OCI-LY1 (cell line): ENCODE data around the gene ACKR3.

Source experiments
- H2AFZ ChIP-seq: fragments of 200-600 bp; sonication (generic), shearing (Covaris generic); 2 replicates; pipeline ENCODE4 v1.6.0; 2014; ENCODE audit warnings: antibody characterized with exemption, mild to moderate bottlenecking, low read length
- H3F3A ChIP-seq: fragments of 200-600 bp; sonication (generic), shearing (Covaris generic); 2 replicates; pipeline ENCODE4 v1.6.0; 2014; ENCODE audit warnings: mild to moderate bottlenecking, antibody characterized with exemption, low read length, moderate library complexity; ENCODE audit not compliant: insufficient read depth
- H3K27ac ChIP-seq: fragments of 200-600 bp; sonication (generic); 2 replicates; pipeline ENCODE4 v1.5.1; 2014; ENCODE audit warnings: low read length, mixed run types, mild to moderate bottlenecking, low read depth; ENCODE audit not compliant: poor library complexity, severe bottlenecking
- H3K27me3 ChIP-seq: fragments of 200-600 bp; sonication (generic); 2 replicates; pipeline ENCODE4 v1.6.0; 2014; ENCODE audit warnings: antibody characterized with exemption, mild to moderate bottlenecking, low read length, moderate library complexity; ENCODE audit not compliant: insufficient read depth
- H3K36me3 ChIP-seq: fragments of 200-600 bp; sonication (generic); 2 replicates; pipeline ENCODE4 v1.6.1; 2014; ENCODE audit warnings: mild to moderate bottlenecking, antibody characterized with exemption, low read length, moderate library complexity, mixed read lengths; ENCODE audit not compliant: insufficient read depth
- H3K4me1 ChIP-seq: fragments of 200-600 bp; sonication (generic); 2 replicates; pipeline ENCODE4 v1.5.1; 2014; ENCODE audit warnings: mild to moderate bottlenecking, low read length, moderate library complexity; ENCODE audit not compliant: insufficient read depth, severe bottlenecking
- H3K4me2 ChIP-seq: fragments of 200-600 bp; sonication (generic), shearing (Covaris generic); 2 replicates; pipeline ENCODE4 v1.6.1; 2014; ENCODE audit warnings: low read length
- H3K4me3 ChIP-seq: fragments of 200-600 bp; sonication (generic); 2 replicates; pipeline ENCODE4 v1.5.1; 2014; ENCODE audit warnings: low read length, low read depth, mild to moderate bottlenecking, mixed read lengths; ENCODE audit not compliant: poor library complexity, severe bottlenecking
- H3K79me2 ChIP-seq: fragments of 200-600 bp; shearing (Covaris generic); 2 replicates; pipeline ENCODE4 v1.6.1; 2016; ENCODE audit warnings: mixed run types, low read length, mixed read lengths; ENCODE audit not compliant: insufficient read depth
- H3K9ac ChIP-seq: fragments of 200-600 bp; sonication (generic), shearing (Covaris generic); 2 replicates; pipeline ENCODE4 v1.6.1; 2014; ENCODE audit warnings: mild to moderate bottlenecking, low read length, mixed read lengths
- H3K9me2 ChIP-seq: fragments of 200-600 bp; sonication (generic), shearing (Covaris generic); 2 replicates; pipeline ENCODE4 v1.6.1; 2014; ENCODE audit warnings: low read depth, mild to moderate bottlenecking, low read length, mixed read lengths
- H3K9me3 ChIP-seq: fragments of 200-600 bp; shearing (Covaris generic); 2 replicates; pipeline ENCODE4 v1.6.1; 2014; ENCODE audit warnings: low read length, mixed read lengths
- H4K20me1 ChIP-seq: fragments of 200-600 bp; sonication (generic), shearing (Covaris generic); 2 replicates; pipeline ENCODE4 v1.6.0; 2016; ENCODE audit warnings: mild to moderate bottlenecking, low read length; ENCODE audit not compliant: insufficient read depth
- EZH2 ChIP-seq: fragments of 200-600 bp; sonication (generic), shearing (Covaris generic); IDR thresholded peaks from 2 replicates; pipeline ENCODE4 v1.8.0; 2017; ENCODE audit warnings: borderline replicate concordance, mixed run types, mild to moderate bottlenecking, antibody characterized with exemption, low read length, moderate library complexity, mixed read lengths
- TF ChIP-seq, protein P1 (sequence below): fragments of 200-600 bp; sonication (generic), shearing (Covaris generic); IDR thresholded peaks from 2 replicates; pipeline ENCODE4 v1.5.1; 2017; ENCODE audit warnings: mild to moderate bottlenecking, antibody characterized with exemption, low read length, moderate library complexity, mixed read lengths

ACKR3 gene

DNA sequence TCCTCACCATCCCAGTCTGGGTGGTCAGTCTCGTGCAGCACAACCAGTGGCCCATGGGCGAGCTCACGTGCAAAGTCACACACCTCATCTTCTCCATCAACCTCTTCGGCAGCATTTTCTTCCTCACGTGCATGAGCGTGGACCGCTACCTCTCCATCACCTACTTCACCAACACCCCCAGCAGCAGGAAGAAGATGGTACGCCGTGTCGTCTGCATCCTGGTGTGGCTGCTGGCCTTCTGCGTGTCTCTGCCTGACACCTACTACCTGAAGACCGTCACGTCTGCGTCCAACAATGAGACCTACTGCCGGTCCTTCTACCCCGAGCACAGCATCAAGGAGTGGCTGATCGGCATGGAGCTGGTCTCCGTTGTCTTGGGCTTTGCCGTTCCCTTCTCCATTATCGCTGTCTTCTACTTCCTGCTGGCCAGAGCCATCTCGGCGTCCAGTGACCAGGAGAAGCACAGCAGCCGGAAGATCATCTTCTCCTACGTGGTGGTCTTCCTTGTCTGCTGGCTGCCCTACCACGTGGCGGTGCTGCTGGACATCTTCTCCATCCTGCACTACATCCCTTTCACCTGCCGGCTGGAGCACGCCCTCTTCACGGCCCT lies 11.2 kb downstream of the ACKR3 start:
- Histone ChIP-seq H3K9me2 (no peaks in the 10 kb centered on the region), H2AFZ (no peak overlapping the region), H3F3A (no peaks in the 10 kb centered on the region), H3K36me3 (no peaks in the 10 kb centered on the region), H3K27ac (no peak overlapping the region), H3K27me3 (no peaks in the 10 kb centered on the region; the same call in 1 of the 2 replicates), H3K9me3 (no peaks in the 10 kb centered on the region), H3K79me2 (no peaks in the 10 kb centered on the region), H3K4me2 (no peak overlapping the region), H3K9ac (no peak overlapping the region), H3K4me1 (peaks cover 7% of the 10 kb centered on the region), H3K4me3 (no peak overlapping the region), H4K20me1 (no peaks in the 10 kb centered on the region)
- TF ChIP-seq EZH2 = no peak
- TF ChIP-seq, protein P1, sequence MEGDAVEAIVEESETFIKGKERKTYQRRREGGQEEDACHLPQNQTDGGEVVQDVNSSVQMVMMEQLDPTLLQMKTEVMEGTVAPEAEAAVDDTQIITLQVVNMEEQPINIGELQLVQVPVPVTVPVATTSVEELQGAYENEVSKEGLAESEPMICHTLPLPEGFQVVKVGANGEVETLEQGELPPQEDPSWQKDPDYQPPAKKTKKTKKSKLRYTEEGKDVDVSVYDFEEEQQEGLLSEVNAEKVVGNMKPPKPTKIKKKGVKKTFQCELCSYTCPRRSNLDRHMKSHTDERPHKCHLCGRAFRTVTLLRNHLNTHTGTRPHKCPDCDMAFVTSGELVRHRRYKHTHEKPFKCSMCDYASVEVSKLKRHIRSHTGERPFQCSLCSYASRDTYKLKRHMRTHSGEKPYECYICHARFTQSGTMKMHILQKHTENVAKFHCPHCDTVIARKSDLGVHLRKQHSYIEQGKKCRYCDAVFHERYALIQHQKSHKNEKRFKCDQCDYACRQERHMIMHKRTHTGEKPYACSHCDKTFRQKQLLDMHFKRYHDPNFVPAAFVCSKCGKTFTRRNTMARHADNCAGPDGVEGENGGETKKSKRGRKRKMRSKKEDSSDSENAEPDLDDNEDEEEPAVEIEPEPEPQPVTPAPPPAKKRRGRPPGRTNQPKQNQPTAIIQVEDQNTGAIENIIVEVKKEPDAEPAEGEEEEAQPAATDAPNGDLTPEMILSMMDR = no peak

DNA sequence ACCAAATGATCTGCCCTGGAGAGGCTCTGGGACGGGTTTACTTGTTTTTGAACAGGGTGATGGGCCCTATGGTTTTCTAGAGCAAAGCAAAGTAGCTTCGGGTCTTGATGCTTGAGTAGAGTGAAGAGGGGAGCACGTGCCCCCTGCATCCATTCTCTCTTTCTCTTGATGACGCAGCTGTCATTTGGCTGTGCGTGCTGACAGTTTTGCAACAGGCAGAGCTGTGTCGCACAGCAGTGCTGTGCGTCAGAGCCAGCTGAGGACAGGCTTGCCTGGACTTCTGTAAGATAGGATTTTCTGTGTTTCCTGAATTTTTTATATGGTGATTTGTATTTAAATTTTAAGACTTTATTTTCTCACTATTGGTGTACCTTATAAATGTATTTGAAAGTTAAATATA lies 11.9 kb downstream of the ACKR3 start:
- no peaks in the 10 kb centered on the region for H4K20me1 ChIP-seq
- H3K79me2 ChIP-seq = no peaks in the 10 kb centered on the region
- no peaks in the 10 kb centered on the region for H3F3A ChIP-seq
- no peaks in the 10 kb centered on the region; the same call in 1 of the 2 replicates for H3K27me3 ChIP-seq
- H3K27ac ChIP-seq = no peak overlapping the region
- H3K9me2 ChIP-seq = no peaks in the 10 kb centered on the region
- no peak overlapping the region for H3K4me3 ChIP-seq
- peaks cover 7% of the 10 kb centered on the region for H3K4me1 ChIP-seq
- H3K9me3 ChIP-seq = no peaks in the 10 kb centered on the region
- no peak overlapping the region for H2AFZ ChIP-seq
- no peak for TF ChIP-seq EZH2
- TF ChIP-seq, protein P1 = no peak
- no peak overlapping the region for H3K4me2 ChIP-seq
- no peak overlapping the region for H3K9ac ChIP-seq
- no peaks in the 10 kb centered on the region for H3K36me3 ChIP-seq

DNA sequence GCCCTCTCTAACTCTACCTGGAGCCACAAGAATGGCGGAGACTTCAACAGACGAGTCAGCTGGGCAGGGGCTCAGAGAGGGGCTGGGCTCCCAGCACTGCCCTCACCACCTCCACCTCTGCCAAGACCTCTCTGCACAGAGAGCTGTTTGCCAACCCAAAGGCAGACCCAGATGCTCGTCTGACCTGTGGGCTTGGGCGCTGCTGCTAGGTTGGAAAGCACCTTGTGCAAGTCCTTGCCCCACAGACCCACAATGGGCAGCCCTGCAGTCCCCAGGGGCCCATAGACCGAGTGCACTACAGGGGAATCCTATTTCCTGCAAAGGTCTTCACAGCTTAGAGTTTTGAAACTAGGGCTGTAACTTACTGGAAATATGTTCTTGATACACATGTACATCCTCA lies 13.3 kb downstream of the ACKR3 start:
- Histone ChIP-seq H2AFZ (no peak overlapping the region), H3K4me2 (no peak overlapping the region), H3K9ac (no peak overlapping the region), H3K27me3 (no peaks in the 10 kb centered on the region; the same call in 1 of the 2 replicates), H3K79me2 (no peaks in the 10 kb centered on the region), H4K20me1 (no peaks in the 10 kb centered on the region), H3K9me2 (no peaks in the 10 kb centered on the region), H3F3A (no peaks in the 10 kb centered on the region), H3K4me3 (no peak overlapping the region), H3K27ac (no peak overlapping the region), H3K4me1 (peaks cover 7% of the 10 kb centered on the region), H3K9me3 (no peaks in the 10 kb centered on the region), H3K36me3 (no peaks in the 10 kb centered on the region)
- TF ChIP-seq, protein P1 = no peak
- no peak for TF ChIP-seq EZH2
